ENCODE data around the gene TRPV6. TPM values are rescaled to one million over a fixed set of nuclear protein-coding genes. Genes with fewer than 3 reads are reported as not detected.

Gene TRPV6
- total RNA-seq, 1 donor from 2014 or later: not detected

DNA sequence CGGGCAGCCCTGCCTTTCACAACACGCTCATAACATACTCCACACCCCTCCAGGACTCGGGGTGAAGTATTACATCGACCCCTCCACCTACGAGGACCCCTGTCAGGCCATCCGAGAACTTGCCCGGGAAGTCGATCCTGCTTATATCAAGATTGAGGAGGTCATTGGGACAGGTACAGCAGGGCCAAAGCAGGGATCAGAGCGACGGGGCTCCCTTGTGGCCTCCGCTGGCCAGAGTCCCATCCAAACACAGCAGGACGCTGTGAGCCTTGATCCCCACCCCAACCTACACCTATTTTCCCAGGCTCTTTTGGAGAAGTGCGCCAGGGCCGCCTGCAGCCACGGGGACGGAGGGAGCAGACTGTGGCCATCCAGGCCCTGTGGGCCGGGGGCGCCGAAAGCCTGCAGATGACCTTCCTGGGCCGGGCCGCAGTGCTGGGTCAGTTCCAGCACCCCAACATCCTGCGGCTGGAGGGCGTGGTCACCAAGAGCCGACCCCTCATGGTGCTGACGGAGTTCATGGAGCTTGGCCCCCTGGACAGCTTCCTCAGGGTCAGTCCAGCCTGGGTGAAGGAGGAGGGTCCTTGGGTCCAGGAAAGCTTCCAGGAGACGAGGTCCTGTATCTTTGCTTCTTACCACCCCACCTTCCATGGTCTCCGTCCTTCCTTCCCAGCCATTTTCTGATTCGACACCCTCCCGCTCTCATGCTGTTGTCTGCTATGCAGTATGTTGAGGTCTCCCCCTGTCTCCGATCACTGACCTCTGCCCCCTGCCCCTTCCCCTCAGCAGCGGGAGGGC is 17.2 kb downstream of the TRPV6 start:
- peaks cover 6% of the 10 kb centered on the region for H3K27me3 Mint-ChIP-seq (ENCODE audit: insufficient read depth, low read depth)
- Histone ChIP-seq H3K27me3 (no peaks in the 10 kb centered on the region), H3F3A (ENCODE audit: low read depth) (no peaks in the 10 kb centered on the region), H3K9ac (no peak overlapping the region), H3K36me3 (no peaks in the 10 kb centered on the region), H2AFZ (replicated peaks) (no peak overlapping the region), H3K4me3 (no peak overlapping the region), H3K79me2 (ENCODE audit: low read depth) (no peaks in the 10 kb centered on the region), H3K27ac (no peak overlapping the region), H4K20me1 (ENCODE audit: low read depth) (no peaks in the 10 kb centered on the region), H3K4me2 (no peak overlapping the region), H3K9me3 (ENCODE audit: low read depth) (no peaks in the 10 kb centered on the region), H3K4me1 (no peaks in the 10 kb centered on the region)
- no peak for DNase-seq (ENCODE audit: low spot score)
- no peaks in the 10 kb centered on the region for H3K9me3 Mint-ChIP-seq
- TF ChIP-seq EZH2phosphoT487 (IDR thresholded peaks at IDR 0.05): no peak
- TF ChIP-seq, protein P1, sequence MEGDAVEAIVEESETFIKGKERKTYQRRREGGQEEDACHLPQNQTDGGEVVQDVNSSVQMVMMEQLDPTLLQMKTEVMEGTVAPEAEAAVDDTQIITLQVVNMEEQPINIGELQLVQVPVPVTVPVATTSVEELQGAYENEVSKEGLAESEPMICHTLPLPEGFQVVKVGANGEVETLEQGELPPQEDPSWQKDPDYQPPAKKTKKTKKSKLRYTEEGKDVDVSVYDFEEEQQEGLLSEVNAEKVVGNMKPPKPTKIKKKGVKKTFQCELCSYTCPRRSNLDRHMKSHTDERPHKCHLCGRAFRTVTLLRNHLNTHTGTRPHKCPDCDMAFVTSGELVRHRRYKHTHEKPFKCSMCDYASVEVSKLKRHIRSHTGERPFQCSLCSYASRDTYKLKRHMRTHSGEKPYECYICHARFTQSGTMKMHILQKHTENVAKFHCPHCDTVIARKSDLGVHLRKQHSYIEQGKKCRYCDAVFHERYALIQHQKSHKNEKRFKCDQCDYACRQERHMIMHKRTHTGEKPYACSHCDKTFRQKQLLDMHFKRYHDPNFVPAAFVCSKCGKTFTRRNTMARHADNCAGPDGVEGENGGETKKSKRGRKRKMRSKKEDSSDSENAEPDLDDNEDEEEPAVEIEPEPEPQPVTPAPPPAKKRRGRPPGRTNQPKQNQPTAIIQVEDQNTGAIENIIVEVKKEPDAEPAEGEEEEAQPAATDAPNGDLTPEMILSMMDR (IDR thresholded peaks at IDR 0.05): no peak
- no peak for TF ChIP-seq EZH2 (IDR thresholded peaks at IDR 0.05)
- H3K27ac Mint-ChIP-seq: no peak overlapping the region
- peaks cover 3% of the 10 kb centered on the region for H3K36me3 Mint-ChIP-seq
- no peaks in the 10 kb centered on the region for H3K4me1 Mint-ChIP-seq
- H3K4me3 Mint-ChIP-seq: no peak overlapping the region

- H3K4me3 ChIP-seq: no peak overlapping the region
- no peak overlapping the region for H3K4me2 ChIP-seq
- H3K4me1 ChIP-seq: no peaks in the 10 kb centered on the region
- no peaks in the 10 kb centered on the region for H3K79me2 ChIP-seq (ENCODE audit: low read depth)
- DNase-seq (ENCODE audit: low spot score): no peak
- Mint-ChIP-seq H3K4me1 (no peaks in the 10 kb centered on the region), H3K36me3 (peaks cover 3% of the 10 kb centered on the region), H3K4me3 (no peak overlapping the region), H3K27me3 (ENCODE audit: insufficient read depth, low read depth) (peaks cover 7% of the 10 kb centered on the region), H3K27ac (peak overlapping the region; percentile 63), H3K9me3 (no peaks in the 10 kb centered on the region)
- H3K9ac ChIP-seq: no peak overlapping the region
- H4K20me1 ChIP-seq (ENCODE audit: low read depth): no peaks in the 10 kb centered on the region
- H3K9me3 ChIP-seq (ENCODE audit: low read depth): no peaks in the 10 kb centered on the region
- TF ChIP-seq, protein P1 (IDR thresholded peaks at IDR 0.05): no peak
- TF ChIP-seq EZH2 (IDR thresholded peaks at IDR 0.05) (no peak), EZH2phosphoT487 (IDR thresholded peaks at IDR 0.05) (no peak)
- H3K27me3 ChIP-seq: no peaks in the 10 kb centered on the region
- H3F3A ChIP-seq (ENCODE audit: low read depth): no peaks in the 10 kb centered on the region
- H2AFZ ChIP-seq (replicated peaks): no peak overlapping the region
- H3K36me3 ChIP-seq: no peaks in the 10 kb centered on the region
- H3K27ac ChIP-seq: no peak overlapping the region
Observed at GRCh38 chr7:142867398-142868187, 18.0 kb downstream of the TRPV6 start.

- Histone ChIP-seq H3K79me2 (ENCODE audit: low read depth) (no peaks in the 10 kb centered on the region), H4K20me1 (ENCODE audit: low read depth) (no peaks in the 10 kb centered on the region), H3K27ac (no peak overlapping the region), H3K36me3 (no peaks in the 10 kb centered on the region), H3K9ac (no peak overlapping the region), H3K27me3 (no peaks in the 10 kb centered on the region), H3K4me1 (no peaks in the 10 kb centered on the region), H3K4me2 (no peak overlapping the region), H3K4me3 (no peak overlapping the region), H3K9me3 (ENCODE audit: low read depth) (no peaks in the 10 kb centered on the region), H2AFZ (replicated peaks) (no peak overlapping the region), H3F3A (ENCODE audit: low read depth) (no peaks in the 10 kb centered on the region)
- peaks cover 7% of the 10 kb centered on the region for H3K27me3 Mint-ChIP-seq (ENCODE audit: insufficient read depth, low read depth)
- no peak for DNase-seq (ENCODE audit: low spot score)
- no peaks in the 10 kb centered on the region for H3K9me3 Mint-ChIP-seq
- H3K36me3 Mint-ChIP-seq: peaks cover 3% of the 10 kb centered on the region
- no peak for TF ChIP-seq EZH2 (IDR thresholded peaks at IDR 0.05)
- TF ChIP-seq, protein P1 (IDR thresholded peaks at IDR 0.05): no peak
- TF ChIP-seq EZH2phosphoT487 (IDR thresholded peaks at IDR 0.05): no peak
- H3K27ac Mint-ChIP-seq: peak overlapping the region; percentile 63
- H3K4me3 Mint-ChIP-seq: no peak overlapping the region
- H3K4me1 Mint-ChIP-seq: peaks cover 2% of the 10 kb centered on the region
Observed at GRCh38 chr7:142867097-142867378, 18.5 kb downstream of the TRPV6 start.
